Stimulated activated CD4-positive, alpha-beta T cell treated with anti-CD3 and anti-CD28 coated beads, Interleukin-4, amount 100 ng/mL, for 1 hour (primary cell): ENCODE data around the gene GALNTL6.

Source experiments
- DNase-seq: peaks from one replicate; pipeline ENCODE4 v3.0.0-alpha.2; 2020

Gene GALNTL6

DNA sequence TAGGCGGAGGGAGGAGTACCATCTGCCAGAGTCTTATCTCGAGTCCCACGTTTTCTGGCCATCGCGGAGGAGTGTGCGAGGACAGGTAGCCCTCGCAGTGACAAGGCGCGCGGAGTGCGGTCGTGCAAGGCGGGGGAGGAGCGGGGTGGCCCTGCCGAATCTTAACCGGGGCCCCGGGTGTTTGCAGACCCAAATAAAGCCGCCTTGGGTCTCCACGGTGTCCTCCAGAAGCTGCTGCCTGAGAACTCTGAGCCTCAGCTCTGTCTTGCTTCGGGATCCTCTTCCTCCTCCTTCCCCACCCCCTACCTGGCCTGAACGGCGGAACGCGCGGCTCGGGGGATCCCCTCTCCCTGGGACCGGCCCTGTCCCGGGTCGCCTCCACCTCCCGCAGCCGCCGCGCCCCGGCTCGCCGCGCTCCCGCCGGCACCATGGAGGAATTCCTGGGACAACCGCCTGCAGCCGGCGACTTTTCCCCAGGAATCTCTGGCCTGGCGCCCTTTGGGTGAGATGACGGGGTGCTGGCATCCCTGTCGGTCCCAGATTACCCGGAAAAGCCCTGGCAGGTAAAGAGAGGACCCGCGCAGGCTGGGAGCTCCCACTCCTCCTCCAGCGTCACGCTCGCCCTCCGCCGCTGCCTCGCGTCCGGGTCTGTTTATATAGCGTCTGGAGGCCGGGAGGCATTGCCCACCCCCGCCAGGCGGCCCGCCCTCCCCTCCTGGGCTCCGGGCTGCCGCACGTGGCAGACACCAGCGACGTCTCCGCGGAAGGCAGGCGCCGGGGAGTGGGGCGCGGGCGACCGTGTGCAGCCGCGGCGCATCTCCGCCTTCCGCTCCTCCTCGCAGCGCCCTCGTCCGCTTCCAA is at the start of gene GALNTL6:
Gene GALNTL6 (plus strand): TSS at position 740 of the 861 bp plus-strand sequence.
- DNase-seq: no peak

- DNase-seq: no peak
Measured at GRCh38 chr4:171765514-171765913, 47.7 kb upstream of the GALNTL6 start.

DNA sequence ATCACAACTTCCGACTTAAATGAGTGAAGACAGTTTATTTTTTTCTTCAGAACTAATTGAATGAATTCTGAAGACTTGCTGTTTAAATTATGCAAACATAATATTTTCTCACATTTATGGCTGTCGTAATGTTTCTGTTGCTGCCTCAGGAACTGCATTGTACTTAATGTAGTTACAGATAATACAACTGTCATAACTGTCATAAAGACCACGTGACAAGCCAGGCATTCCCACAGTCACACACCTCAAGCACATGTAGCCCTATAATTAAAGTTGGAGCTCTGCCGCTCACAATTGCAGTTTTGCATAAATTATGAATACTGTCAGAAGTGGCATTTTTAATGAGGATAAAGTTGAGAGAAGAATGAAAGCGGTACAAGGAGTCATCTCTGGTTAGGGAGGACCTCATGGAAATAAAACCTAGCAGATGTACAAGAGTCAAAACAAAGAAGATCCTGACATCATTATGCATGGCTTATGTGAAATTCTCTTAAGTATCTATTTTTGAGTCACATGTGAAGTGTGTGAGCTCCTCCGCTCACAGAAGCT is 38.5 kb upstream of the GALNTL6 start:
- DNase-seq: no peak

DNA sequence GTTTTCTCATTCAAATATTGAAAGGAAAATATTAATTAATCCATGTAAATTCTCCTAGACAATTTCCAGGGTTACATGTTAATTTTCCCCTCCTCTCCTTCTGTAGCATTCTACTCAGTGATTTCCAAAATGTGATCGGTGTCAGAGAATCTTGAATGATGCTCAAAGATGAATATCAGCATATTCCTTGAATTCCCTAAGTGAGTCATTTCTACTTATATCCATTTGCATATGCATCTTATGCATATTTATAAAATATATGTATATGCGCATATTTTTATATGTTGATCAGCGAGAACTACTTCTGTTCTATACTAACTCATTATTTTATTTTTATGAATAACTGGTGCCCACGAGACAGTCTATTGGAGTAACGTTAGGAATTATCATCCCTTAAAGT is 33.9 kb upstream of the GALNTL6 start:
- no peak for DNase-seq

GRCh38 chr4:171785388-171785787 is 27.8 kb upstream of the GALNTL6 start:
- no peak for DNase-seq

GRCh38 chr4:171793723-171794122 is 19.5 kb upstream of the GALNTL6 start:
- no peak for DNase-seq

DNA sequence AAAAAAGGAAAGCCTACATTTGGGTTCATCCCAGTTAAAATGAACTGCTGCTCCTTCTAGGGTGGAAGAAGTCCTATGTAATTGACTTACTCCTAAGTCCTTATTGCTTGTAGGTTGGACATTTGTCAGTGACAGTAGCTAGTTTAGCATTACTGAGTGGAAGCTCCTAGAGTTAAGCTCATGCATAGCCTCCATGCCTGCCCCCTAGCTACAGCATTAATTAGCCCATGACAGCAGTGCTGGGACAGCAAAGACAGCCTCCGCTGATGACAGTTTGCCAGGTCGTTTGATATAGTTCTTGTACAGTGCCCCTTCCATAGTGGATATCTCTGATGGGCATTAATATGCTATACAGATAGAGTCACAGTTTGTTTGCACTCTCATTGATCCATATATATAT is 18.7 kb upstream of the GALNTL6 start:
- no peak for DNase-seq

- DNase-seq: no peak
Measured at GRCh38 chr4:171809854-171810253, 3.4 kb upstream of the GALNTL6 start.

DNA sequence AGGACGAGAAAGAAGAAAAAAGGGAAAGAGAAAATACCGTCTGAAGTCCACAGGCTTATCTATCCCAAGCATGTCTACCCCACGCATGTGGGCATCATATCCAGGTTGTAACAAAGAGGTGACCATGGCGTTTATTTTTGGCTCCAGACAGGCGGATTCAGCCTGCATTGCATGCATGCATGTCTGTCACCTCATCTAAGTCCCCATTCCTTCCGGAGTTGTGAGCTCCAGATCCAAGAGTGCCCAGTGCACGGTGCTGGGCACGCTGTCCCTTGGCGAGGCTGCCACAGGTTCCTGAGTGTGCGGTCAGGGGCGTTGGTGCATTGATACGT is 905 bp upstream of the GALNTL6 start:
- no peak for DNase-seq

DNA sequence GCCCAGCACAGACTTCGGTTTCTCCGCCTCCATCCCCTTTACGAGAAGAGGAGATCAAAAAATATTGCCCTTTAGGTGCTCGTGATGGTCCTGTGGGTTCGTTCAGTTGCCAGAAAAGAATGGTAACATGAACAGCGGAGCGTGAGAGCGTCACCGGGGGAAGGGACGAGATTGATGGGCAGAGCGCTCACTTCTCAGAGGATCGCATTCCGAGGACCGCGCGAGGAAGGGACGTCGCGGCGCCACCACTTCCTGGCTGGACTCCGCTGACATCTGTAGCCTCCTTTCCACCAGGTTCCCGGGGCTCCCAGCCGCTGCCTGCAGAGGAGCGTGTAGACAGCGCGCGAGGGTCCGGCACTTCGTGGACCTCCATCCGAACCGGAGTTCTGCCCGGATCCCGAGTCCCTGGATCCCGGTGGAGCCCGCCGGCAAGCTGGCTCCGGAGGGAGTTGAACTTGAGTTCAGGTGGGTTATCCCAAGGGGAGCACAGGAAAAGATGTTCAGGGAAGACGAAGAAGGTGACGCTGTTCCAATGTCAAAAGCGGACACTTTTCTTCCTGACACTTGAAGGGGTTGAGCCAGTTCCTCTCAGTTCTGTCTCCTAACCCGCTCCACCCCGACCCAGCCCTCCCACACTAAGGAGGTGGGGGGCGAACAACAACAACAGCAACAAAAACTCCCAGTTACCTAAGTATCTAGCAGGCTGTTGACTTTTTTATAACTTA is 484 bp downstream of the GALNTL6 start:
- no peak for DNase-seq

DNA sequence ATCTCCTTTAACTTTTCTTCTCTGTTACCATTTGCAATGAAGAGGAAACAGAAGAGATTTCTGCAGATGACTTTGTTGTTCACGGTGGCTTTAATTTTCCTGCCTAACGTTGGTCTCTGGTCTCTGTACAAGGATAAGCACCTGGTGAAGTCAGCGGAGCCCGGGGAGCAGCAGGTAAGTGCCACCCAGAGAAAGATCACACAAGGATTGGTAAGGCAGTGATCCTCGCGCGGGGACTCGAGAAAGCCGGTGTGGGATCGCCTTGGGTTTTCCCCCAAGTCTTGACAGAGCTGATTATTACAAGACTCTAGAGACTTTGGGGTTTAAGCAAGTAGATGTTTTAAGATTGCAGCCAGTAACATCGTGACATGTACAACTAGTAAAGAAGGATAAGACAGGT is 1.3 kb downstream of the GALNTL6 start:
- no peak for DNase-seq

- no peak for DNase-seq
Measured at GRCh38 chr4:171817026-171817425, 3.8 kb downstream of the GALNTL6 start.

GRCh38 chr4:171834640-171835039 is 21.4 kb downstream of the GALNTL6 start:
- no peak for DNase-seq

GRCh38 chr4:171843456-171843855 is 30.3 kb downstream of the GALNTL6 start:
- no peak for DNase-seq

DNA sequence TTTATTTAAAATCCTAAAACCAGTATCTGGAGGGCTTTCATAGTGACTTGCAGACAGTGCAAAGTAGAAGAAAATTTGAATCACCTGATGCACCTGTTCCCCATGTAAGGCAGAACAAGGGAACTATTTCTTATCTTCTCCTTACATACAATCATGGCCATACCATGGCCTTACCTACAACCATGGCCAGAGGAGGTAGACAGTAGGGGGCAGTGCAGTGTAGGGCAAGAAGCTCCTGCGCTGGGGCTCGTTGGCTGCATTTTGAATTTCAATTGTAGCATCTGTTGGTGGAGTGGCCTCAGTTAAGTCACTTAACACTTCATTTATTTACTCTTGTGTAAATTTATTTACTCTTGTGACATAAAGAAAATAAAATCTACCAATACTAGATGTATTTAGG is 33.0 kb downstream of the GALNTL6 start:
- DNase-seq: no peak

- no peak for DNase-seq
Measured at GRCh38 chr4:171846893-171847292, 33.7 kb downstream of the GALNTL6 start.

GRCh38 chr4:171847751-171848150 is 34.5 kb downstream of the GALNTL6 start:
- DNase-seq: no peak

DNA sequence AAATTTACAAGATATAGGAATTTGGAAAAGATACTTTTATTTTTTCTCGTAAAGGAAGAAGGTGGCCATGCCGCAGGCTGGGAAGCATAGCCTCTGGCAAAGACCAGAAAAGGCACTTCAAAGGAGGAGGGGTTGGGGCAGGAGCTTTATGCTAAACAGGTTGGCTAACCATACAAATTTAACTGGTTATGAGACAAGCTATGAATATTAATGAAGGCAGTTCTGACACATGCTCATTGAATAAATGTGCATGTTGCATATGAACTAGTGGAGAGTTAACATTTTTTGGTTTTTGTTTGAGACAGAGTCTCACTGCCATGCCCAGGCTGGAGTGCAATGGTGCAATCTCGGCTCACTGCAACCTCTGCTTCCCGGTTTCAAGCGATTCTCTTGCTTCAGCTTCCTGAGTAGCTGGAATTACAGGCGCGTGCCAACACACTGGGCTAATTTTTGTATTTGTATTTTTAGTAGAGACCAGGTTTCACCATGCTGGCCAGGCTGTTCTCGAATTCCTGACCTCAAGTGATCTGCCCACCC is 36.5 kb downstream of the GALNTL6 start:
- no peak for DNase-seq

DNA sequence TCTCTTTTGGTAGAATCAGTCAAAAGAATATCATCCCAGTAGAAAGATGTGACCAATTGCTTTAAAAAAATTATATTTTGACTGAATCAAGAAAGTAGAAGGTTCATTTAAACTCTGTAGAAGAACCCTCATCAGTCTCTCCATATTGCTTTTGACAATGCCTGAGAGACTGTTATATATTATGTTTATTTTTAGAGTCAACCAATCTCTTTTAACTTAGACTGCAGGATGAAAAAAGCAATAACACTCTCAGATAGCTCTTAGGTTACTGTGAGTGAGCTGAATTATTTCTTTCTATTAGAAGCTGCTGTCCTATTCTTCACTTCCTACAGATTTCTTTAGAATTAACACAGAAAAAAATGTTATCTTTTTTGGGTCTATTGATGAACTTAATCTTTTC is 38.1 kb downstream of the GALNTL6 start:
- DNase-seq: no peak

- no peak for DNase-seq
Measured at GRCh38 chr4:171857302-171858012, 44.3 kb downstream of the GALNTL6 start.

DNA sequence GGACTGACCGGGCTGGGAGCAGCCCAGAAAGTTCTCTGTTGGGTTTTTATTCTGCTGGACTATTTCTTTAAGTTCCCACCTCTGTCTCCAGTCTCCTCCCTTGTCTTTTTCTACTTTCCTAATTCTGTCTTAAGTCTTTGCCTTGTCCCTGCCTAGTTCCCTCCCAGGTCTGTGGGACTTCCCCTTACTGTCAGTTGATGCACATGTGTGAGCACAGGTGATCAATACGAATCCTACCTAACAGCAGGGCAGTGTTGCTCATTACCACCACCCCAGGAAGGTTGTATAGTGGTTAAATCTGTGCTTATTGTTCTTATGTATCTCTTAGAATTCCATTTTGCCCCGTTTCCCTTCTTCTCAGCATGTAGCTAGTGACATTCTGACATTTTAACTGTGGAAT is 62.1 kb downstream of the GALNTL6 start:
- DNase-seq: no peak

- DNase-seq: no peak
Measured at GRCh38 chr4:171876636-171877035, 63.4 kb downstream of the GALNTL6 start.

GRCh38 chr4:171880136-171880535 is 66.9 kb downstream of the GALNTL6 start:
- DNase-seq: no peak
